Measurements from ENCODE around the gene EFCAB14. TPM values are rescaled to one million over a fixed set of nuclear protein-coding genes. Genes with fewer than 3 reads are reported as not detected.

Gene EFCAB14
- total RNA-seq, 1 donor from 2014 or later: 50.7 TPM

GRCh38 chr1:46681333-46682034 lies 37.4 kb downstream of the EFCAB14 start:
- Mint-ChIP-seq H3K27me3 (ENCODE audit: low read depth, unreplicated experiment) (no peaks in the 10 kb centered on the region), H3K9me3 (ENCODE audit: unreplicated experiment) (no peaks in the 10 kb centered on the region), H3K27ac (ENCODE audit: unreplicated experiment) (no peak overlapping the region), H3K4me1 (ENCODE audit: low read depth, unreplicated experiment) (peaks cover 13% of the 10 kb centered on the region), H3K4me3 (ENCODE audit: unreplicated experiment) (no peak overlapping the region), H3K36me3 (ENCODE audit: low read depth, unreplicated experiment) (peaks cover 18% of the 10 kb centered on the region)
- Histone ChIP-seq H3K4me2 (ENCODE audit: low read length) (no peak overlapping the region), H3K36me3 (ENCODE audit: insufficient read depth, low read length) (peaks cover 35% of the 10 kb centered on the region), H3K4me1 (ENCODE audit: insufficient read depth, low read length) (no peaks in the 10 kb centered on the region), H2AFZ (ENCODE audit: low read depth, low read length) (no peak overlapping the region), H3K4me3 (ENCODE audit: insufficient read depth, low read depth, low read length) (no peak overlapping the region), H3K9ac (ENCODE audit: low read length) (no peak overlapping the region), H3K27ac (ENCODE audit: low read depth, low read length) (no peak overlapping the region), H3K79me2 (ENCODE audit: insufficient read depth, low read length) (no peaks in the 10 kb centered on the region), H3K9me3 (ENCODE audit: insufficient read depth, low read depth, low read length) (no peaks in the 10 kb centered on the region), H4K20me1 (ENCODE audit: insufficient read depth, low read length) (no peaks in the 10 kb centered on the region), H3K27me3 (ENCODE audit: insufficient read depth, low read length) (no peaks in the 10 kb centered on the region)
- FAIRE-seq (no peak), DNase-seq (ENCODE audit: low read depth) (no peak)
- no peak for TF ChIP-seq EZH2 (IDR thresholded peaks at IDR 0.05; ENCODE audit: insufficient read depth, low read length)
- no peak for TF ChIP-seq CTCF (IDR thresholded peaks at IDR 0.05; ENCODE audit: insufficient read depth, low read depth, low read length)

- Histone ChIP-seq H3K27ac (ENCODE audit: low read depth, low read length) (no peak overlapping the region), H3K36me3 (ENCODE audit: insufficient read depth, low read length) (peaks cover 26% of the 10 kb centered on the region), H3K4me2 (ENCODE audit: low read length) (no peak overlapping the region), H3K4me3 (ENCODE audit: insufficient read depth, low read depth, low read length) (no peak overlapping the region), H3K9ac (ENCODE audit: low read length) (no peak overlapping the region), H3K79me2 (ENCODE audit: insufficient read depth, low read length) (no peaks in the 10 kb centered on the region), H3K9me3 (ENCODE audit: insufficient read depth, low read depth, low read length) (no peaks in the 10 kb centered on the region), H3K4me1 (ENCODE audit: insufficient read depth, low read length) (no peaks in the 10 kb centered on the region), H2AFZ (ENCODE audit: low read depth, low read length) (no peak overlapping the region), H3K27me3 (ENCODE audit: insufficient read depth, low read length) (no peaks in the 10 kb centered on the region), H4K20me1 (ENCODE audit: insufficient read depth, low read length) (no peaks in the 10 kb centered on the region)
- peaks cover 19% of the 10 kb centered on the region for H3K36me3 Mint-ChIP-seq (ENCODE audit: low read depth, unreplicated experiment)
- no peak for DNase-seq (ENCODE audit: low read depth)
- no peak overlapping the region for H3K4me3 Mint-ChIP-seq (ENCODE audit: unreplicated experiment)
- no peak overlapping the region for H3K27ac Mint-ChIP-seq (ENCODE audit: unreplicated experiment)
- peaks cover 22% of the 10 kb centered on the region for H3K4me1 Mint-ChIP-seq (ENCODE audit: low read depth, unreplicated experiment)
- TF ChIP-seq EZH2 (IDR thresholded peaks at IDR 0.05; ENCODE audit: insufficient read depth, low read length): no peak
- no peak for TF ChIP-seq CTCF (IDR thresholded peaks at IDR 0.05; ENCODE audit: insufficient read depth, low read depth, low read length)
- no peak for FAIRE-seq
- no peaks in the 10 kb centered on the region for H3K27me3 Mint-ChIP-seq (ENCODE audit: low read depth, unreplicated experiment)
- no peaks in the 10 kb centered on the region for H3K9me3 Mint-ChIP-seq (ENCODE audit: unreplicated experiment)
Measured at GRCh38 chr1:46679789-46680573, 38.9 kb downstream of the EFCAB14 start.
